Activated CD4-positive, alpha-beta T cell treated with anti-CD3 and anti-CD28 coated beads, Interleukin-2, amount 50 U/mL, for 4 hours (primary cell): ENCODE measurements around the gene IRAK1.

Experiments
- DNase-seq, 2 experiments: peaks; one replicate each; pipeline ENCODE4 v3.0.0-alpha.2; 2020

Gene IRAK1

DNA sequence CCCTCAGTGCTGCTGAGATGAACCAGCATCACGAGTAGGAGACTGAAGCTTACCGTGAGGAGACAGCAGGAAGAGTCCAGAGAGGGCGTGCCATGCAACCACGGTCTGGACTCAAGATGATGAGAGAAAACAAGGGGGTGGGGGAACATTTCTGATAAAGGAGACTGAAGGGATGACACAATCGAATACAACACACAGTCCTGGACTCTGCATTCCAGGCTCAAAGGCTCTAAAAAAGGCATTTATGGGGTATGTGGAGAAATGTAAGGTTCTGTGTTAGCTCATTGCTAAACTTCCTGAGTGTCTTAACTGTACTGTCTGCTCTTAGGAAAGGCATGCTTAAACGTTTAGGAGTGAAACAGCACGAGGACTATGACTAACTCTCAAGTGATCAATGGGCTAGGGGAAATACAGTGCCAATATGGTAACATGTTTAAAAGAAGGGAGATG, 20.6 kb upstream of the IRAK1 start:
- DNase-seq = no peak

DNA sequence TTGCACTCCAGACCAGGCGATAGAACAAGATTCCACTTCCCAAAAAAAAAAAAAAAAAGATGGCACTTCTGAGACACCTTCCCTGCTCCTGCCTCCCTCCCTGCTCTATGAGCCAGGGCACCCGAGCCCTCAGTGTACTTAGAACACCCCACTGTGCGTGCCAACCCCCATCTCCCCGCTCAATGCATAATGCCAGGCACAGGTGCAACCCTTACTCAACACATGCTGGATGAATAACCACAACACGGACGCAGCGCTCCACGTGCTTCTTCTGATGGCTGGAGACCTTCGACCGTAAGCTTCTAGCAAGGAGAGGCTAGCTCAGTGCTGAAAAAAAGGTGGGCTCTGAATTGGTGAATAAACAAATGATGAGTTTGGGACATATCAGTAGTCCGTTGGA, 19.9 kb upstream of the IRAK1 start:
- no peak for DNase-seq

DNA sequence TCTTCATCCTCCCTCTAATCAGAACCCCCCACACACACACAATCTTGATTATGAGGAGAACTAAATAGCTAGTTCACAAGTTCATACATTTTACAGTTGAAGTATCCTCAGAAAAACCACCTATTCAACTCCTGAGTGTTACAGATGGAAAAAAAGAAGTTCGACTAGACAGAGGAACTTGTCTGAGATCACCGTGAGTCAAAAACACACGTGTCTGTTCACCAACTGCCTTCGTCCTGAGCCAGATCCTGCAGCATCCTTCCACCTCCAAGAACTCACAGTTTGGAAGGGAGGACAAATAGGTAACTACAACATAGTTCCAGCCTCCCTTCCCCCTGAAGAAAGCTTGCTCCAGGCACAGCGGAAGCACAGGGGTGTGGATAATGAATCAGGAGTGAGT, 19.0 kb upstream of the IRAK1 start:
- no peak for DNase-seq

DNA sequence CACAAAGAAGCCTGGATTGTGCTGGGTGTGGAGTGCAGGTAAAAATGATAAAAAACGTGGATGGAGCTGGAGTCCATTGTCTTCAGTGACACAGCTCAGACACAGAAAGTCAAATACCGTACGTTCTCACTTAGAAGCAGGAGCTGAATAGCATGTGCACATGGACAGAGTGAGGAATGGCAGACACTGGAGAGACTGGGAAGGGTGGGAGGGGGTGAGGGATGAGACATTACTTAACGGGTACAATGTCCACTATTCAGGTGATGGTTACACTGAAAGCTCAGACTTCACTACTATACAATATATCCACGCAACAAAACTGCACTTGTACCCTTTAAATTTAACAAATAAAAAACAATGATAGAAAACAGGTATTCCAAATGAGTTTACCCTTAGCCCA, 18.1 kb upstream of the IRAK1 start:
- DNase-seq = no peak

DNA sequence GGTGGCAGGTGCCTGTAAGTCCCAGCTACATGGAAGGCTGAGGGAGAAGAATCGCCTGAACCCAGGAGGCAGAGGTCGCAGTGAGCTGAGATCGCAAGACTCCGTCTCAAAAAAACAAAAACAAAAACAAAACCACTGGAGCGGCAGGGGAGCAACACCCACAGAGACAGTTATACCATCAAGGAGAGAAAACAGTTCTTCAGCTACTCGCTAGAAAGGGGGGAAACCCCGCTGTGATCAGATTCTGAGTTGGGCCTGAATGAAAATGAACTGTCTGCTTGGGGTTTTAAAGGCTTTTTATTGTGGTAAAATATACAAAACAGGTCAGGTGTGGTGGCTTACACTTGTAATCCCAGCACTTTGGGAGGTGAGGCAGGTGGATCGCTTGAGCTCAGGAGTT, 16.8 kb upstream of the IRAK1 start:
- DNase-seq = no peak

DNA sequence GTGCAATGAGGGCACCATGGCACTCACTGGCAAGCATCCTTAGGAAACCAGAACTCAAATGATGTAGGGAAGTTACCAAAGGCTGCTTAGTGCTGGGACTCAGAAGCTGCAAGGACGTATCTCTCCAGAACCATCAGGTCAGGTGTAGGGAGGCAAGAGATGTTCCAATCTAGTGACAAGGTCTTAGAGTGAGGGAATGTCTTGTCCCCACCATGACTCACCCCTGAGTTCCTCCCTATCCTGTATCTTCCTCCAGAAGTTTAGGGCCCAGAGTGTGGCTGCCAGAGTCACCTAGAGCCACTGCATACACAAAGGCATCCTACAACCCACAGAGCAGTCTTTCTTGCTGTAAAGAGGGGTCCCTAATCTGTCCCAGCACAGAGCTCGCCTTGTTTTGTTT, 14.1 kb upstream of the IRAK1 start:
- DNase-seq = no peak

DNA sequence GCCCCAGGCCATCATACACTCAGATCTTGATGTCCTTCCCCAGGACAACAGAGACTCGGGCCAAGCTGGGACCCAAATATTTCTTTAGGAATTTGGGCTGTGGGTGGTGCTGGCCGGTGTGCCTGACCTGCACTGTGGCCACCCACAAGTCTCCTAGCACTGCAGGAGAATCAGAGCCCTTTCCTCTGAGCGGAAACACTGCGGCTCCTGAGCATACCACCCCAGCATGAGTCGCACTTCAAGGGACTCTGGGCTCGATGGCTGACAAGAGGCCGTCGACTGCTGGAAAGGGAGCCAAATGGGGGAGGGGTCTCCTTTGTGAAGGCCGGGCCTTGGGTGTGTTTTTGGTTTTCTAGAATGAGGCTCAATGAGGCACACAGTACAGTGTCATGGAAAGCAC, 13.0 kb upstream of the IRAK1 start:
- DNase-seq = no peak

DNA sequence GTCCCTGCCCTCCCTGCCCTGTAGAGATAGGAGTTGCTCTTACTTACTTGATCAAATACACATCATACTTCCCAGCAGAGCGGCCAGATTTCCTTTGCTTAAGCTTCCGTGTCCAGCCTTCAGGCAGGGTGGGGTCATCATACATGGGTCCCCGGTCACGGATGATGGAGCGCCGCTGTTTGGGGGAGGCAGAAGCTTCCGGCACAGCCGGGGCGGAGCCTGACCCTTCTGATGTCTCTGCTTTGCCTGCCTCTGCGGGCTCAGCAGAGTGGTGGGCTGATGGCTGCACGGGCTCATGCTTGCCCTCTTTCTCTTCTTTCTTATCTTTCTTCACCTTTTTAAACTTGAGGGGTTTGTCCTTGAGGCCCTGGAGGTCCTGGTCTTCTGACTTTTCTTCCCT, 12.5 kb upstream of the IRAK1 start:
- no peak for DNase-seq

DNA sequence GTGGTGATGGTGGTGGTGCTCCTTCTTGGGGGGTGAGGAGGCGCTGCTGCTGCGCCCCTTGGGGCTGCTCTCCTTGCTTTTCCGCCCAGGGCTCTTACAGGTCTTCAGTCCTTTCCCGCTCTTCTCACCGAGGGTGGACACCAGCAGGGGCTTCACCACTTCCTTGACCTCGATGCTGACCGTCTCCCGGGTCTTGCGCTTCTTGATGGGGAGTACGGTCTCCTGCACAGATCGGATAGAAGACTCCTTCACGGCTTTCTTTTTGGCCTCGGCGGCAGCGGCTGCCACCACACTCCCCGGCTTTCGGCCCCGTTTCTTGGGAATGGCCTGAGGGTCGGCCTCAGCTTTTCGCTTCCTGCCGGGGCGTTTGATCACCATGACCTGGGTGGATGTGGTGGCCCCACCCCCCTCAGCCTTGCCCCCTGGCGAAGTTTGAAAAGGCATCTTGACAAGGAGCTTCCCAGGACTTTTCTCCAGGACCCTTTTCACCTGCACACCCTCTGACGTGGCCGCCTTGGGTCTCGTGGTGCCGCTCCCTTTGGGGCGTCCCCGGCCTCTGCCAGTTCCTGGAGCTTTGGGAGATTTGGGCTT, 11.1 kb upstream of the IRAK1 start:
- DNase-seq = no peak

DNA sequence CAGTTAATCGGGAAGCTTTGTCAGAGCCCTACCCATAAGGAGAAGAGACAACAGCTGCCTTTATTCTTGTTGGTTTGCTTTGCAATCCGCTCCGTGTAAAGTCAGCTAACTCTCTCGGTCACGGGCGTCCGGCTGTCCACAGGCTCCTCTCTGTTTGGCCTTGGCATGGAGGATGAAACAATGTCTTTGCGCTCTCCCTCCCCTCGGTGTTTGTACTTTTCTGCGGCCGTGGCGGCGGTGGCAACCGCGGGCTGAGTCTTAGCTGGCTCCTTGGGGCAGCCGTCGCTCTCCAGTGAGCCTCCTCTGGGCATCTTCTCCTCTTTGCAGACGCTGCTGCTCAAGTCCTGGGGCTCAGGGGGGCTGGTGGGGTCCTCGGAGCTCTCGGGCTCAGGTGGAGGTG, 10.6 kb upstream of the IRAK1 start:
- DNase-seq = no peak

DNA sequence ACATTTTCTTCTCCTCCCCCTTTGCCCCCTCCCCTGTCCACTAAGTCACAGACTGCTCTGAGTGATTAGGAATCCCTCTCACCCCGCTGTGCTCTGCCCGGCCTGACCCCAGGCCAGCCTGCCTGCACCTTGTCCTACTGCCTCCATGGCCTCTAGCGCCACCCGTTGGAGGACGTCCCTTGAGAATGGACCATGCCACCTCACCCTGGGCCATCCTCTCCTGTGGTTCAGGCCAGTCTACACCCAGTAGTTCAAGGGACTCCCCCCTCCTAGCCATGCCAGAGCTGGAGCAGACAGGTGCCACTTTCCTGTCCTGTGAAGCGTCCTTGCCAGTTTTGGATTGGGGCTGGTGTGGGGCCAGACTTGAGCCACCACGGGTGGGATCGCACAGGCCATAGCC, 9.7 kb upstream of the IRAK1 start:
- no peak for DNase-seq

DNA sequence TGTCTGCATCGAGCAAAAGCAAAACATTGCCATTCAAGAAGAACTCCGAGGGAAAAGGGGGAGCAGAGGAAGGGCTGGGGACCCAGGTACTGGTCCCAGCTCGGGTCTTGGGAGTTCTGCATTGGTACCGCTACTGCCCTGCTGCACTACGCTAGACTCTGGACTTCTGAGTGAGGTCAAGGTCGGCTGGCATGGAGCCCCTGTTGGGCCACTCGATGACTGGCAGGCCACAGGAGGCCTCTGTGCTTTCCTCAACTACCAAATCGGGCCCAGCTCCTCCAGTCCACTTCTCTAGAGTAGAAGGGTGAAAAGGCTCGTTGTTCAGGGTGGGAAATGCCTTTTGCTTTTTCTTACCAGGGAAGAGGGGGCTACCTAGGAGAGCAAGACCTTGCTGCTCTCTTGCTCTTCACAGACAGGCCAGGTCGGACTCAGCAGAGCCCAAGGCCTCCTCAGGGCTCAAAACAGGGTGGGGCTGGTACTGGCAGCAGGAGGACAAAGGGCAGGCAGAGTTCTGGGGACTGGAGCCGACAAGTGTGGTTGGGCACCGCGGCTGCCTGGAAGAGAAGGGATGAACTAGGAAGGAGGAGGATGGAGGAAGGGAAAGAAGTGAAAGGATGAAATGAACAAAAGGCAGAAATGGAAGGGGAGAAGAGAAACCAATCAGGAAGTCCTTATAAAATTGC, 8.9 kb upstream of the IRAK1 start:
- DNase-seq = no peak

DNA sequence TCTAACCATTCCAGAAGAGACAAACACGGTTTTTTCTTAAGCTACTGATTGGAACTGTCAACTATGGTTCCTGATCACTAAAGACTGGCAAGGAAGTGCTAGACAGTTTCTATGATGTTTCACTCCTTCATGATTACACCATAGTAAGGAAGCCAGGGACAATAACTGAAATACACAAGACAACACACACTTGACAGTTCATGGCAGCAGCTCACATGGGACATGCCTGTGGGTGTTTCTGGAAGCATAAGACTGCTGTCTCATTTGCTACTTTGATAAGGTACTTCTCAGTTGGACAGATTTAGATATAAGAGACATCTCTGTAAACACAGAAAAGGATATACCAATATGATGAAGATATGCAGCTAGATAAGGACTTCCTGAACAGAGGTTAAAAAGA, 8.3 kb upstream of the IRAK1 start:
- DNase-seq = no peak

DNA sequence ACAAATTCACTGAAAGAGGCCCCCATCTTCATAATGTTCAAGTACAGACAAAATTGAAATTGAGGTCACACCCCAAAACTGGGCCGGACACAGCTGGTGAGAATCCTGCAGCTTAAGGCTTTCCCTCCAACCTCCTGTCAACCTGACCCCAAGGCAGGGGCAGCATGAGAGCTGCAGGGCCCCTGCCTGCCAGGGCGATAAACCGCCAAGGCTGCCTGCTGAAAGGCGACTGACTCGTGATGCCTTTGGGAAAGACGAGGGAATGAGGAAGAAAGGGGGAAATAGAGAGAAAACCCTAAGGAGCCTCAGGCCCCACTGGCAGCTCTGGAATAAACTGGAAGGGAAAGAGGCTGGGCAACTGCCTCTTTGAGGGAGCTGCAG, 7.3 kb upstream of the IRAK1 start:
- no peak for DNase-seq

DNA sequence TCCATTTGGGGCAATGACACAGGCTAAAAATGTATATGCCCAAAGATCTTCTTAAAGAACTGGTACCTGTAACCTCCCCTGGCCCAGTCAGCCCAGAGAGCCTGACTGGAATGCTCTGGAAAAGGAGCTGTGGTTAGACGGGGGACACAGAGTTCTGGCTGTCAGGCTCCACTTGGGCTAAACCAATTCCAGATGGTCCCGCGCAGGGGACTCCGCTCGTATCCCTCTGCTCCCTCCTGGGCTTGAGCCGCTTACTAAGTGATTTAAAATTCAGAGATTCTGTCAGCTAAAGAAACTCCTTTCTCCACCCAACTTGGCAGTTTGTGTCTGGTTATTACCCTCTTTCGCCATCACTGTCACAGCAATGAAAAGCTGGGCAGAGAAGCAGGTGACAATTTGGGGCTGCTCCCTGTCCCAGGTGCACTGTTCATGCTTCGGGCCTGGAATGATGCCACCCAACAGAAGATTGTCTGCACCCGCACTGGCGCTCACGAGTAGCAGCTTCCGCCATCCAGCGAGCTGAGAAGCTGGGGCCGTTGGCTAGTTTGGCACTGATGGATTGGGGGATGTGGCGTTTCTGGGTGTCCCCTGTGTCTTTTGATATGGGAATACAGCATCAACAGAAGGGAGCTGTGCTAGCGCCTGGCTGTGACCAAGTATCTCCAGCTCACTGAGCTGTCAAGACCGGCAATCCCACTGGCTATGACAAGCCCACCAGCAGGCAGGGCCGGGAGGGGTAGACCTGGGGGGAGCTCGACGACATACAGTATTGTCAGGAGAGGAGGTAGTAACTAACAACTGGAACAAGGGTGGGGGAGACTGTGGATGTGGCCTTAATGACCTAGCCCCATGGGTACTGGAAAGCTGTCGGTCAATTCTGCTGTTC, 6.7 kb upstream of the IRAK1 start:
- no peak for DNase-seq

DNA sequence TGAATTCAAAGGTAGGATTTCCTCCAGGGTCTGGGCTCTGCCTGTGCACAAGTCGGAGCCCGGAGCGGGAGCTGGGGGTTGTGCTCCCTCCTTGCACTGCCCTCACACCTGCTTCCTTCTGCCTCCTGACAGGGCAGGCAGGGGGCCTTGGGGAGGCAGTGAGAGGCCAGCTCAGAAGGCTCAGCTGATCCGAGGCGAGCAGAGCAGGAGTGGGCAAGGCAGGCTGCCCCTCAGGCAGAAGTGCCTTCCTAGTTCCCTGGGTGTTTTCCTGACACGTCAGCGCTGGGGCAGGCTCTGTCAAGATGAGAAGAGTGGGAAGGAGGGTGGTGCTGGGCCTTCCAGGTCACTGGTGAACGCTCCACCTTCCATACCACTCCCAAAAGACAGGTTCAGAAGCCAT, 5.5 kb upstream of the IRAK1 start:
- DNase-seq = no peak

DNA sequence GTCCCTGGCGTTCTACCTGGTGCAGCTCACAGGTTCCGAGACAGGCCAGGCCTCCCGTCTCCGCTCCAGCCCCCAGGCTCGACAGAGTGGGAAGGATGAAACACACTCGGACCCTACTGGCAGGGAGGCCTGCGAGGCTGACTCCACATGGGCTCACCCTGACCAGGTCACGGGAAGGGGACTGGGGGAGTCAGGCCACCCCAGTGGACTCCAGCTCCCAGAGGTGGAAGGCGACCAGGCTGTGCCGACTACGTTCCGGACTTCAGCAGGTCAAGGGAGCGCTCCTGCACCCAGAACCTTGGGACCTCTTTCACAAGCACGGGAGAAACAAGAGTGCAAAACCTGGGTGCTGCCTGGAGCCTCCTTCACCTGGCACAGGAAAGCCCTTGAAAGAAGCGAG, 4.6 kb upstream of the IRAK1 start:
- DNase-seq = no peak

DNA sequence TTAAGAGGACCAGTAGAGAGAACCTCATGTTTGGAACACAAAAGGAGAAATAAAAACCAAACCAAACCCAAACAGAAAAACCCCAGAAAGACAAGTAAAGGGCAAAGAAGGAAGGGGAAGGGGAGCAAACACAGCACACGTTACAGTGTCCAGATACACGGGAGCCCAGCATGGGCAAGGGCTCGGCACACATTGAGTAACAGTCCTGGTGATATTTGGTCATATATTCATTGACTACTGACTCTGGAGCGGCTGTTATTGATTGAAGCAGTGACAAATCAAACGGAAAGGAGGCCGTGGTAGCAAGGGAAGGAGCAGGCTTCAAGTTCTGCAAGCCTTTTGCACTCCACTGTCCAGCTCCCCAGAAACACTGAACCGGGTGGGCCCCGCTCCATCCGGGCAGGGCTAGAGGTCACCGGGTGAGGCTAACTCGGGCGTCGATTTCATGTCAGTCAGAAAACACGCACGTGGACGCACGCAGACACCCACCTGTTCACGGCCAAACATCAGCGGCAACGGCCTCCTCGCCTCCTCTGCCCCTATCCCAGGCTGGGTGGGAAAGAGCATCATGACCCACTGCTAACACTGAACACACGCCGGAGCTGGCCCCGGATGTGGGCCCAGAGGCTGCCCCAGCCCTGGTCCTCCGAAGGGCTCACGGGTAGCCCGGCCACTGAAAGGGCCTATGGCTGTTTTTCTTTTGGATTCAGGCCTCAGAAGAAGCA, 3.7 kb upstream of the IRAK1 start:
- DNase-seq = no peak

DNA sequence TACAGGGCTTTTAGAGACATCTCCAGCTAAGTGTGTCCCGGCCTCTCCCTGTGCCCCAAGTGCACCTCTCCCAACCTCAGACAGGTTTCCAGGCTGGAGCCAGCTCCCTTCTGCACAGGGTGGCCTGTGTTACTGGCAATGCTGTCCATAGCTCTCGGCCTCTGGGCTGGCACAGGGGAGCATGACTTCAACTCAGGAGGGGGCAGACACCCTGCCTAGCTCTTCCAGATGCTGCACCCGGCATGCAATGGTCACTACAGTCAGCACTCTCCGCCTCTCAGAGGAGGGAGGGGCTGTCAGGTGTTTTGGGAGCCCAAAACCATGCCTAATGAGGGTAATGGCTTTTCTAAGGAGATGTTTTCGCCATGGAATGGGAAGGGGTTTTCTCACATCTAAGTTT, 2.4 kb upstream of the IRAK1 start:
- no peak for DNase-seq

DNA sequence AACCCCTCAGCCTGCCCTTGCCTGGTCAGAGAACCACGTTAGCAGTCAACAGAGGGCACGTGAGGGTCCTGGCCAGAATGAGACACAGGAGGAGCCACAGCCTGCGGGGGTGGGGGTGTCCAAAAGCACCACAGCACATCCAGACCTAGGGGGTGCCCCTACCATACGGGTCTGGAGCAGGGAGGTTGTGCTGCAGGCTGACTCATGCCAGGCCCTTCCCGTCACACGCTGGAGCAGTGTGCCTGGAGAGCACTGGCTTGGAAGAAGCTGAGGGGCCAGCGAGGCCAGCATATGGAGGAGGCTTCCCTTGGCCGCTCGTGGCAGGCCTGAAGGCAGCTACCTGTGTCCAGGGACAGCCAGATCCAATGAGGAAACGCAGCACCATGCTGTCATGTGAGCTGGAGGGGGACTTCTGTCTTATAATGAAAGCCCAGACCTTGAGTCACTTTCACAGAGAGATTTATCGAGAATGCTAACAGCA, 1.5 kb upstream of the IRAK1 start:
- DNase-seq = no peak

DNA sequence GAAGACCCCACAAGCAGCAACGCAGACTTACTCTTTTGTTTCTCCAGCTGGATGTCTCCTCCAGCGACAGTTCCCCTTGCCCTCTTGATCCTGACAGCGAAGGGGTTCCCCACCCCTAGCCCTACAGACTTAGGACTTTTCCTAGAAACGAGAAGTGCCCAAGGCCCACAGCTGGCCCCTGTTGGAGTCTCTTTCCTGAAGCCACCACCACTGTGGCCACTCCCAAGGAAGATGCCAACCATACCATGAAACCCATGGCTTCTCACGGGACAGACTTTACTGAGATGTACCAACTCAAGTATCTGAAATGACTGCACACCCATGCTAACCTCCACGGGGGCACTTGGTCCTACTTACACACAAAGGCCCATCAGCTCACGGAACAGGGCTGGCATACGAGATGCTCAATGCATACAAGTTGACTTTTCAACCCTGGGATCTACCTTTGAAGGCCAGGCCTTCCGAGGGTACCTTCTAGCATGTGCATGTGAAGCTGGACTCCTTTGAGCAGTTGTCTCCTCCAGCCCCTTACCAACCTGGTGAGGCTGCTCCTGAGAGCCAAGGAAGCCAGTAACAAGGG, 924 bp upstream of the IRAK1 start:
- no peak for DNase-seq

DNA sequence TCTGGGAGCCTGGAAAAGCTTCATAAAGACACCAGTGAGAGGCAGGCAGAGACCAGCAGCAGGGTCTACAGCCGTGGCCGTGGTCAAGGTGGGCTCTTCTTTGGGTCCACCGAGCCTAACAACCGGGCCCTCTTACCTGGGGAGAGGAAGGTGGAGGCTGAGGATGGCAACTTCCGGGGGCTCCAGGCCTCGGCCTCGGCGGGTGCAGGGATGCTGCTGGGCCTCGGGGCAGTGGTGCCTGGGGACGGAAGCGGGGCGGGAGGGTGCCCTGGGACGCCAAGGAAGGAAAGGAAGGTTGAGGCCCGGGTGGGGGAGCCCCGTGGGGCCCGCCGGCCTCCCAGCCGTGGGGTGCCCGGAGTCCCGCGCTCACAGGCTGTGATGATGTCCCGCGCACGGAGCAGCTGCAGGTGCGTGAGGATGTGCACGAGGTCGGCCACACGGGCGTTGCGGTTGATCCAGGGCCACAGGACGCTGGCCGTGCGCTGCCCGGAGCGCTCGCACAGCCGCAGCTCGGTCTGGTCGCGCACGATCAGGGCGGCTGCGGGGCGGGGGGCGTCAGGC, 561 bp downstream of the IRAK1 start:
- no peak for DNase-seq
